Mesenteric fat pad (tissue), 1 donor: ENCODE results near the gene DCANP1. TPM values are rescaled to one million over a fixed set of nuclear protein-coding genes. Genes with fewer than 3 reads are reported as not detected.

ENCODE experiments used
- DNase-seq: peaks from one replicate; pipeline ENCODE4 v3.0.0-alpha.2; 2020; ENCODE audit warnings: low spot score
- total RNA-seq: library from RNA; stranded (reverse); fragmentation: NEBNext Ultra II Directional; extraction: Animal tissue kit (Norgen Biotek cat#: 25700); gene quantifications from one replicate; pipeline ENCODE4 v1.2.1, GENCODE V29; 2021
- donor health status: DM: yes; HTN: yes; CAD: no.

DCANP1 gene
- total RNA-seq, 1 donor from 2014 or later = not detected

- DNase-seq = peak; percentile 64
Observed at GRCh38 chr5:135481387-135481786, 34.2 kb upstream of the DCANP1 start.

- peak; percentile 16 for DNase-seq
Observed at GRCh38 chr5:135480511-135480910, 33.4 kb upstream of the DCANP1 start.

GRCh38 chr5:135478938-135479337 is 31.8 kb upstream of the DCANP1 start:
- peak; percentile 59 for DNase-seq

- DNase-seq = peak; percentile 88
Observed at GRCh38 chr5:135477613-135478066, 30.5 kb upstream of the DCANP1 start.

DNA sequence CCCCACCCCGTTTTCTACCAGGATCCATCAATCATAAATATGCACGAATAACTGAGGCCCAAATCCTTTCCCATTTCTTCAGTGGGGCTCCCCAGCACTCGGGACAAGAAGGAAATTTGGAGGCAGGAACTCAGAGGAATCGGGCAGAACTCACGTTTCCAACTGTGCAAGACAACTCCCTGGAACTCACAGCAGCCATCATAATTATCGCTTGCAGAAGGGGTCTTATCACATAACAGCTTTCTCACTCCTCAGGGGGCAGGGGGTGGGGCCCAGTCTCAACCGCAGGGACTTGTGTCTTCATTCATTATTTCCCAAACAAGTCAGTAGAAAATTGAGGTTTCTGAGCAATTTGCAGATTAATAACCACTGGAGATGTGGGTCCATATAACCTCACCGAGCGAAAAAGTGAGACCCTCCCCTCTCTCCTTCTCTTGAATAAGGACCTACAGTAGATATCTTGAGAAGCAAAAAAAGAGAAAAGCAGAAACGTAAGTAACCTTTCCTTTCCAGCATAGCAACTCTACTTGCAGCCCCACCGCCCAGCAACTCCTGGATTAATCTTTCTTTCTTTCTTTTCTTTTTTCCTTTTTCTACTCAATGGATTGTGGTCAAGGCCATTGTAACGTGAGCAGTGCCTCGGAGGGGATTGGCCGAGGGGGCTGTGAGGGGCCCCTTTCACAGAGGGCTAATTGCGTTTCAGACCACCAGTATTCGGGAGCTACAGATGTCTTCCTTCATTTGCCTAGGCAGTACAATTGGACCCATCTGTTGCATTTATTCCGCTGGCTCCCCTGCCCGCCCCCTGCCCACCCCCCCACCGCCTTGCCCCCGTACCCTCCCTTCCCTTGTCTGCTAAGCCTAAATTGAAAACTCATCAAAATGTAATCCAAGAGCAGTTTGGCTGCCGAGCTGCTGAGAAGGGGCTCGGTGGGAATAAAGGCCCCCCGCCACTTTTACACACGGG is 29.8 kb upstream of the DCANP1 start:
- DNase-seq = peak; percentile 43

DNA sequence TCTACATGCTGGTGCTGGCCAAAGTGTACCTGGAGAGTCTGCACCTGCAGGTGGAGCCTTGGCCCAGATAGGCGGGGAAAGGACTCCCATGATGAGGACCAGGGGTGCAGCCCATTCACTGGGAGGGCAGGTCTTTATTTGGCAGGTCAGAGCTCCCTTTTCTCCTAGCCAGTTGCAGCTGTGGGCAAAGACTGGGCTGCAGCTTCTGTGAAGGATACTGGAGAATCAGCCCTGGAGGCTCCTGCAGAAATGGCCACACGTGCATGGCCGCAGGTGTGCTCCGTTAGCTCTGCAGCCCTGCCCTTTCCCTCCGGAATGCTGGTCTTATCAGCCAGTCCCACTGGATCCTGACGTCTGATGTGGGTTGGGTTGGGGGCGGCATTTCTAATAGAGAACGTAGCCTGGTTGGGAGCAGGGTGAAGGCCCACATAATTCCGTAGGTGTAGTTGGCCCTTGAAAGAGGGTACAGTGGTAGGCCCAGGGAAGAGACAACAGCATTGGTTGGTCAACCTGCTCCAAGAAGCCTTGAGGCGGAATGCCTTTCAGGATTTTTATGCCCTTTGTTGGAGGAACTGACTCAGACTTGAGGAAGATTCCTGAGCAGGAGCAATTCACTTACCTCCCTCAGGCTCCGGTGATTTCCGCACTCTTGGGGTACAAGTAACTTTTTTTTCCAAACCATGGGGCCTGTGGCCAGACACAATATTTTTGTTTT is 27.0 kb upstream of the DCANP1 start:
- DNase-seq = peak; percentile 73

GRCh38 chr5:135472141-135472540 is 25.0 kb upstream of the DCANP1 start:
- peak; percentile 49 for DNase-seq

- DNase-seq = no peak
Observed at GRCh38 chr5:135471726-135472125, 24.6 kb upstream of the DCANP1 start.

DNA sequence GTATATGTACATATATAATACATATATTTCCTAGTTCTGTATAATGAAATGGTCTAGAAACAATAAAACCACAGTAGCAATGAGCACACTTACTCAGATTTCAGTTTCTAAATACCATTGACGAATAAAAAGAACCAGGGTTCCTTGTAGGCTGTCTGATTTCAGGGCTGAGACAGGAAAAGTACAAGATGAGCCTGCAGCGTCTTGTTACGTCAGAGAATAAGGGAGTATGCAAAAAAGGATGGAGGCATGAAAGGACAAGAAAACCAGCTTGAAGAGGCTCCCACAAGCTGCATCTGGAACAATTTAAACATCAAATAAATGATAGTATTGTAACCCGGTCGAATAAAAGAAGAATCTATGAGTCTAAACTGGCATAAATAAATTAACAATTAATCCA is 22.8 kb upstream of the DCANP1 start:
- no peak for DNase-seq

DNA sequence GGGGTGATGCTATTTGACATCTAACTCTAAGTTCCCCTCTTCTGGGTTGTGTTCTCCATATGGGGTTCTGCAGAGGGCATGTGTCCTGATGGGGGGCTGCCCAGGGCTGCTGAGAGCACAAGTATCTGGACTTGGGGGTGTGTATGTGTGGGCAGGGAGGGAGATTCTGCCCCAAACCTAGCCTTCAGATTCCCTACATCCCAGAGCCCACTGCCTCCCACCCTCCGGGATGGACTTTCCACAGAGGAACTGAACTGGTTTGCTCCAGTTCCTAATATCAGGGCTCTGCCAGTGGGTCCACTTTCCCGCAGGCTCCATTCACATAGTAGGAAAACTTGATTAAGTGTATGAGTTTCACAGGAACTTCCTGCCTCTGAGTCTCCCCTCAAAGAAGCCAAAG is 21.4 kb upstream of the DCANP1 start:
- DNase-seq = peak; percentile 53

DNA sequence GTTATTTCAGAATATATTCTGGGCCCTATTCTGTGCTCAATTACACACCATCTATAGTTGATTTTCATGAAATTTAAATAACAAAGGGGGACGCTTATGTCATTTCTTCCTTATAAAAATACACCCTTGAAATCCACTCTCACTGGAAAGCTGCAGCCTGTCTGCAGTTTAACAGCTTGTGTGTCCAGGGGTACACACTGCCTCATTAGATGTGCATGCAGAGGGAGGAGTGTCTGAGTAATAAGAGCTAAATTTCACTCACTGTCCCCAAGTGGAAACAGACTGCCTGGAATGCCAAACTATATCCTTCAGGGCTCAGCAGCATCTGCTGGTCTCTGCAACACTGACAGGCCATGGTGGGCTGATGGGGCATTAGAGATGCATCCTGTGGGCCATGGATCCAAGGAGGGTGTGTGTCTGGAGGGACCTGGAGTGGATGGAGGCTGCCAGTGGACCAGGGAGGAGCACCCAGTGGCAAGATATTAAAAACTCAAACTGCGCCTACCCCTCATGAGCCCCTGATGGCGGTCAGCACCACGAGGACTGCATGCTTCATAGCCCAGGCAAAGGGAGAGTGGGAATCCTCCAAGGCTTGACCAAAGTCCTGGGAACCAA is 20.8 kb upstream of the DCANP1 start:
- peak; percentile 33 for DNase-seq

- peak; percentile 73 for DNase-seq
Observed at GRCh38 chr5:135467051-135467625, 20.0 kb upstream of the DCANP1 start.

GRCh38 chr5:135466178-135467050 is 19.3 kb upstream of the DCANP1 start:
- DNase-seq = peak; percentile 93

DNA sequence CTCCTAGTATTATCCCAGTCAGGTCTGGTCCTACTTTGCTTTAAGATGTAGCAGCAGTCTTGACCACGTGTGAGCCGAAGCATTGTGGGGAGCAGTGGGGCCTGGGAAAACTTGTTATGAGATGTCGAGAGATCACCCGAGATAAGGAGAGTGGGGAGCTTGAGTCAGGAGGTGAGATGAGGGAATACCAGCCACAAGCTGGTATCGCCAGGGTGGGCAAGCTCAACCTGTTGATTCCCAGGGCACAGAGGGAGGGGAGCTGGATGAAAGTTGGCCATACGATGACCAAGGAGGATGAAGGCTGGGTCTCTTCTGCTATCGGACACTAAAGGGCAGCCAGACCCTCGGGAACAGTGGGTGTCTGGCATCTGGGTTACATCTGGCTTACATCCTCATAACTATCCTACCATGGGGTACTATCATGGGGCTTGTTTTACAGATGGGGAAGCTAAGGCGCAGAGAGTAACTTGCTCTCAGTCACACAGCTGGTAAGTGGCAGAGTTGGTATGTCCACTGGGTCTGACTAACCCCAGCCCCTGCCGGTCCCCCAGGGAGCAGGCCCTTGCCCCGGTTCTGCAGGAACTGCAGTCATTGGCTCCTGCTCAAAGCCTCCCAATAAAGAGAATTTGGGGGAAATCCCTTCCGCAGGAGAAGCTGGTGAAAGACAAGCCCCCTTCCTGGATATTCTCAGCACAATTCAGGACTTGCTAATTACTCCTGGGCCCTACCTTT is 18.4 kb upstream of the DCANP1 start:
- peak; percentile 49 for DNase-seq

- DNase-seq = peak; percentile 35
Observed at GRCh38 chr5:135462304-135462703, 15.2 kb upstream of the DCANP1 start.

DNA sequence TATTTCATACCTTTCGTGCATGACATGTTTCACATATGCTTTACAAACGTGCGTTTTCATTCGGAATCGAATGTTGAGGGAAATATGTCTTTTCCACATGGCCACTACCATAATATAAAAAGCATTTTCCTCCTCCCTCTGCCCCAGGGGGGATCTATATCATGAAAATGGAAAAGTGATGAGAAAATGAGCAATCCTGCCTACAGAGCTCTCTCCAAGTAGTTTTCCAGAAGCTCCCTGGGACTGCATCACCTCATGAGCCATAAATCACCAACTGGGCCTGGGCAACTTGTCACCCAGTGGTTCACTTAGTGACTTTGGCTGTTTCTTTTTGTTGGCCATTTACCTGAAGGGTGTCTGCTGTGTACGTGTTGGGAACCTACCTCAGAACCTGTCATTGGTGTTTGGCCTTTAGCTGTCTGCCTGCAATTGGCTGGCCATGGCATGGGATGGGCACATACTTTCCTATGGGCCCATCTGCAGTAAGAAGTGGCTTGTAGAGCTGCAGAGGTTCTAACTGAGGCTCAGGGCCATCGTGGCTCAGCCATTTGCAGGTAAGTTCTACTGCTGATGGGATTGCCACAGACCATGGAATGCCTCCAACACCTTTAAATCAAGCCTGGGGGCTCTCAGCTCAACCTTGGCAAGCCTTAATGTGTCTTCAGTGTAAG is 14.5 kb upstream of the DCANP1 start:
- DNase-seq = peak; percentile 20

DNA sequence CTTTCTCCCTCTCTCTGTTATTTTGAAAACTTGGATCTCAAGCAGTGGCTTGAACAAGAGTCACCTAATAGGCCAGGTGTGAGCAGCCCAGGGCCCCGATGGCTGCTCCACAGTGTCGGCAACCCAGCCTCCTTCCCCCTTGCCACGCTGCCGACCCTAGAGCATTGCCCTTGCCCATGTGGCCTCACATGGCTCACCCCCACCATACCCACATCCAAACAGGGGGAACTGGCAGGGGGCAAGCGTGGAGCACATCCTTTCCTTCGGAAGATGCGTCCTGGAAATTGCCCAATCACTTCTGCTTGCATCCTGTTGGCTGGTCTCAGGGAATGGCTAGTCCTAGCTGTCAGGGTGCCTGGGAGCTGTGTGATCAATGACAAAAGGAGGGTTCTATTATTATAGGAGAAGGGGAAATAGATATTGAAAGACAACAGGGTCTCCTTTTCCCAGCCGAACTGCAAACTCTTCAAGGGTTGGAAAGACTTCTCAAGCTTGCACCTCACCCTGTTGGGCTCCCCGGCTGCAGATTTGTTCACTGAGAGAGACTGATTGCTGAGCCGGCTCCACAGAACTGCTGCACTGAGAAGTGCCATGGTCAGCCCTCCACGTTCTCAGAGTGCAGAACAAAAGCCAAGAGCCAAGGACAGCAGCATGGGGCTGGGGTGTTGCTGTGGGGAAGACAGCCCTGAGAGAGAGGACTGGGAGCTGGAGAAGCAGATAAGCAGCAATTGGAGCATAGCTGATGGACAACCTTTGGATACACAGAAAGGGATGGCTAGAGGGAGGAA is 13.3 kb upstream of the DCANP1 start:
- peak; percentile 74 for DNase-seq

DNA sequence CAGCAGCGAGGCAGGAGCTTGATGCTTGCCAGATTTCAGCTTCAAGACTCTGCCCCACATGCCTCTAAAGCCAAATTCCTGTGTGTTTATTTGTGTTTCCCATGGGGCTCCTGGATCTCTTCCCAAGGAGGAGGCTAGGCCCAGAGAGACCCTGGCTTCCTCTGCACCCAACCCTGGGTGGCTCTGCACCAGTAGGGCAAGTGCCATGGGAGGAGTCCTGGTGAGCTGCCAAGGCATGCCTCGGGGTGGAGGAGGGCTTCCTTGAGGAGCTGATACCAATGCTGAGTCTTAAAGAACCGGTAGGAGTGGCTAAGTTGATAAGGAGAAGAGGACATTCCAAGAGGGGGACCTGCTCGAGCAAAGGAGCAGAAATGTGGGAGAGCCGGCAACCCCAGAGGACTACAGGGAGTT is 11.8 kb upstream of the DCANP1 start:
- no peak for DNase-seq
